PC-3 (cell line): ENCODE measurements around the gene PSMG2.
"Not testable (repeated sequence)": the region's sequence is repeated elsewhere in the genome, so short reads cannot be mapped to it uniquely, and the experiment has no call there.

Experiments
- EZH2phosphoT487 ChIP-seq: fragments of 300-600 bp; sonication (generic); IDR thresholded peaks from 2 replicates; pipeline ENCODE4 v1.6.1; 2018; ENCODE audit warnings: mild to moderate bottlenecking, antibody characterized with exemption, low read length, borderline replicate concordance
- TF ChIP-seq, protein P1 (sequence below): fragments of 300-600 bp; sonication (generic); conservative IDR thresholded peaks from 2 replicates; pipeline ENCODE4 v1.5.1; 2017; ENCODE audit warnings: antibody characterized with exemption, low read depth, mild to moderate bottlenecking, low read length

DNA sequence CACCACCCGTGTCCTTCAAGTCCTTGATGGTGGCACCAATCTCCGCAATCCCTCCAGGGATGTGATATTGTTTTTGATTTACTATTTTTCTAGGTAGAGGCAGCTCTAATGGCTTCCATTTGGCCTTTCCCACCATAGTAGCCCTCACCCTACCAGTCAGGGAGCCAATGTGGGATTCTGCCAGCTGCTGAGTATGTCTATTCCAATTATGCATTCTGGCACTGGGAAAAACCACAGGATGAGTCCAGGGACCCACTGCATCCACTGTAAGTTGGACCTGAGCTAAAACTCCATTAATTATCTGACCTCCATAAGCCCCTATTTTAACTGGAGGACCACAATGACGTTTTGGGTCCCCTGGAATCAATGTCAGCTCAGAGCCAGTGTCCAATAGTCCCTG lies 55.7 kb downstream of the PSMG2 start:
- not testable (repeated sequence) for TF ChIP-seq EZH2phosphoT487
- TF ChIP-seq, protein P1, sequence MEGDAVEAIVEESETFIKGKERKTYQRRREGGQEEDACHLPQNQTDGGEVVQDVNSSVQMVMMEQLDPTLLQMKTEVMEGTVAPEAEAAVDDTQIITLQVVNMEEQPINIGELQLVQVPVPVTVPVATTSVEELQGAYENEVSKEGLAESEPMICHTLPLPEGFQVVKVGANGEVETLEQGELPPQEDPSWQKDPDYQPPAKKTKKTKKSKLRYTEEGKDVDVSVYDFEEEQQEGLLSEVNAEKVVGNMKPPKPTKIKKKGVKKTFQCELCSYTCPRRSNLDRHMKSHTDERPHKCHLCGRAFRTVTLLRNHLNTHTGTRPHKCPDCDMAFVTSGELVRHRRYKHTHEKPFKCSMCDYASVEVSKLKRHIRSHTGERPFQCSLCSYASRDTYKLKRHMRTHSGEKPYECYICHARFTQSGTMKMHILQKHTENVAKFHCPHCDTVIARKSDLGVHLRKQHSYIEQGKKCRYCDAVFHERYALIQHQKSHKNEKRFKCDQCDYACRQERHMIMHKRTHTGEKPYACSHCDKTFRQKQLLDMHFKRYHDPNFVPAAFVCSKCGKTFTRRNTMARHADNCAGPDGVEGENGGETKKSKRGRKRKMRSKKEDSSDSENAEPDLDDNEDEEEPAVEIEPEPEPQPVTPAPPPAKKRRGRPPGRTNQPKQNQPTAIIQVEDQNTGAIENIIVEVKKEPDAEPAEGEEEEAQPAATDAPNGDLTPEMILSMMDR: not testable (repeated sequence)
